ENCODE data around the gene RCC2. TPM values are rescaled to one million over a fixed set of nuclear protein-coding genes. Genes with fewer than 3 reads are reported as not detected.

The RCC2 gene
- total and polyA plus RNA-seq, 2 of the 4 experiments (the other 2 are of a cell fraction), result 24.0 to 38.9 TPM

- Histone ChIP-seq H3K27ac (ENCODE audit: insufficient read depth, low read length) (peak overlapping the region; percentile 6; the same call in 1 of the 2 replicates), H2AFZ (replicated peaks; ENCODE audit: low read length, poor library complexity) (peak overlapping the region; percentile 16), H4K91ac (ENCODE audit: insufficient read depth, low read depth, low read length) (no peak overlapping the region), H3K4me1 (ENCODE audit: control insufficient read depth, insufficient read depth, low read length) (peaks cover 6% of the 10 kb centered on the region; the same call in 1 of the 2 replicates), H2AK9ac (replicated peaks; ENCODE audit: low read depth, low read length, poor library complexity) (no peak overlapping the region), H2AK5ac (ENCODE audit: low read depth, low read length) (no peak overlapping the region), H3K18ac (ENCODE audit: low read depth, low read length) (no peak overlapping the region), H3K36me3 (ENCODE audit: control insufficient read depth, insufficient read depth, low read length) (peaks cover 66% of the 10 kb centered on the region), H2BK5ac (ENCODE audit: low read depth, low read length, poor library complexity, severe bottlenecking) (no peak overlapping the region), H2BK120ac (ENCODE audit: low read depth, low read length) (no peak overlapping the region), H3K27me3 (ENCODE audit: control insufficient read depth, insufficient read depth, low read length) (no peaks in the 10 kb centered on the region), H3K56ac (ENCODE audit: extremely low read depth, insufficient read depth, low read length) (no peak overlapping the region), H3K9ac (ENCODE audit: low read depth, low read length) (no peak overlapping the region), H4K8ac (ENCODE audit: low read depth in 2 of 2, low read length in 2 of 2) (no peak overlapping the region), H2BK20ac (ENCODE audit: low read depth, low read length) (no peak overlapping the region), H3K23ac (ENCODE audit: low read depth, low read length) (peak overlapping the region; percentile 12; the same call in 1 of the 2 replicates), H4K5ac (ENCODE audit: low read depth, low read length) (no peak overlapping the region), H3K4me2 (ENCODE audit: low read depth, low read length) (peak overlapping the region; percentile 10; the same call in 1 of the 2 replicates), H3K4me3 (ENCODE audit: insufficient read depth, low read depth, low read length) (no peak overlapping the region), H2BK15ac (ENCODE audit: low read depth, low read length) (no peak overlapping the region), H3K9me3 (ENCODE audit: control insufficient read depth, insufficient read depth, low read length) (no peaks in the 10 kb centered on the region), H4K20me1 (ENCODE audit: insufficient read depth, low read length) (peaks cover 75% of the 10 kb centered on the region), H3K79me1 (ENCODE audit: low read depth in 1 of 2, low read length in 2 of 2) (peaks cover 29 to 67% of the 10 kb centered on the region in 2 experiments), H3K14ac (replicated peaks; ENCODE audit: low read depth, low read length) (no peak overlapping the region; the same call in 1 of the 2 replicates), H3K9me1 (ENCODE audit: insufficient read depth, low read length) (no peaks in the 10 kb centered on the region; the same call in 1 of the 2 replicates), H3K4ac (ENCODE audit: low read depth, low read length) (no peak overlapping the region)
- in situ Hi-C loops (cut with MboI; ENCODE audit: low sequenced_read_pairs), result no loop called here
- 33% methylated on average over 1 of the region's 13 CpGs; no CpG with 5 or more reads in 1 of the 2 experiments for WGBS, 2 experiments (ENCODE audit: extremely low coverage in 2 of 2, insufficient read length in 1 of 2)
- DNase-seq (peak; percentile 73), ATAC-seq (ENCODE audit: low read depth) (peak; percentile 79)
- TF ChIP-seq FOS (IDR thresholded peaks at IDR 0.05; ENCODE audit: low read depth, low read length) (no peak), MAZ (IDR thresholded peaks at IDR 0.05; ENCODE audit: borderline replicate concordance, low read depth, low read length) (no peak), RAD21 (IDR thresholded peaks at IDR 0.05; ENCODE audit: low read length) (no peak), CHD1 (IDR thresholded peaks at IDR 0.05; ENCODE audit: low read depth, low read length) (no peak), MAFK (IDR thresholded peaks at IDR 0.05; ENCODE audit: low read depth, low read length) (no peak), CEBPB (IDR thresholded peaks at IDR 0.05; ENCODE audit: low read depth, low read length) (peak; percentile 28; the same call in 1 of the 2 replicates)
- TF ChIP-seq, protein P1, sequence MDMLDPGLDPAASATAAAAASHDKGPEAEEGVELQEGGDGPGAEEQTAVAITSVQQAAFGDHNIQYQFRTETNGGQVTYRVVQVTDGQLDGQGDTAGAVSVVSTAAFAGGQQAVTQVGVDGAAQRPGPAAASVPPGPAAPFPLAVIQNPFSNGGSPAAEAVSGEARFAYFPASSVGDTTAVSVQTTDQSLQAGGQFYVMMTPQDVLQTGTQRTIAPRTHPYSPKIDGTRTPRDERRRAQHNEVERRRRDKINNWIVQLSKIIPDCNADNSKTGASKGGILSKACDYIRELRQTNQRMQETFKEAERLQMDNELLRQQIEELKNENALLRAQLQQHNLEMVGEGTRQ (IDR thresholded peaks at IDR 0.05; ENCODE audit: low read depth, low read length), result no peak
- intact Hi-C loops (cut with micrococcal nuclease), result no loop called here
- no TSS peak for BruUV-seq (replicated peaks)
- CTCF ChIA-PET, result no interaction called here
- POLR2A ChIA-PET (ENCODE audit: unreplicated experiment), result no interaction called here
- dilution Hi-C loops (cut with HindIII; ENCODE audit: low sequenced_read_pairs, unreplicated experiment), result no loop called here
Observed at GRCh38 chr1:17423781-17424245, 15.7 kb downstream of the RCC2 start.
